Neural cell (in vitro differentiated cells): ENCODE measurements around the gene TIMM22. TPM values are rescaled to one million over a fixed set of nuclear protein-coding genes. Genes with fewer than 3 reads are reported as not detected.

ENCODE experiments used
- H2AFZ ChIP-seq: fragments of 200-600, 300-800 bp; sonication (generic), shearing (Covaris generic); 2 replicates; pipeline ENCODE4 v1.6.0; 2014; ENCODE audit warnings: low read depth, mild to moderate bottlenecking, antibody characterized with exemption, low read length, moderate library complexity
- H3F3A ChIP-seq: fragments of 200-600 bp; shearing (Covaris generic); 2 replicates; pipeline ENCODE4 v1.6.1; 2016; ENCODE audit warnings: mild to moderate bottlenecking, moderate library complexity, mixed read lengths, antibody characterized with exemption, low read length; ENCODE audit not compliant: insufficient read depth, poor library complexity, severe bottlenecking
- H3K27ac ChIP-seq: fragments of 200-600, 300-800 bp; sonication (generic), shearing (Covaris generic); 2 replicates; pipeline ENCODE4 v1.5.1; 2014; ENCODE audit warnings: mild to moderate bottlenecking, low read length, moderate library complexity
- H3K27me3 ChIP-seq: fragments of 300-800, 200-600 bp; sonication (generic), shearing (Covaris generic); 2 replicates; pipeline ENCODE4 v1.6.0; 2014; ENCODE audit warnings: mild to moderate bottlenecking, low read depth, low read length, moderate library complexity; ENCODE audit not compliant: insufficient read depth
- H3K36me3 ChIP-seq: fragments of 300-800, 200-600 bp; sonication (generic), shearing (Covaris generic); 2 replicates; pipeline ENCODE4 v1.5.1; 2014; ENCODE audit warnings: mild to moderate bottlenecking, antibody characterized with exemption, low read length, moderate library complexity; ENCODE audit not compliant: insufficient read depth
- H3K4me2 ChIP-seq: fragments of 300-800, 200-600 bp; sonication (generic), shearing (Covaris generic); 2 replicates; pipeline ENCODE4 v1.6.0; 2014; ENCODE audit warnings: mild to moderate bottlenecking, low read length
- H3K4me3 ChIP-seq: fragments of 300-800, 200-600 bp; sonication (generic), shearing (Covaris generic); 2 replicates; pipeline ENCODE4 v1.5.1; 2014; ENCODE audit warnings: mild to moderate bottlenecking, low read length, moderate library complexity
- H3K79me2 ChIP-seq: fragments of 200-600 bp; shearing (Covaris generic); replicated peaks from 2 replicates; pipeline ENCODE4 v1.6.0; 2014; ENCODE audit warnings: mild to moderate bottlenecking, low read length, moderate library complexity; ENCODE audit not compliant: insufficient read depth
- H3K9ac ChIP-seq: fragments of 300-800, 200-600 bp; sonication (generic), shearing (Covaris generic); 2 replicates; pipeline ENCODE4 v1.6.1; 2016; ENCODE audit warnings: mild to moderate bottlenecking, low read length, mixed read lengths
- H3K9me2 ChIP-seq: fragments of 200-600 bp; shearing (Covaris generic); 2 replicates; pipeline ENCODE4 v1.6.1; 2016; ENCODE audit warnings: mild to moderate bottlenecking, low read length, mixed read lengths; ENCODE audit not compliant: insufficient read depth
- H3K9me3 ChIP-seq: fragments of 200-600, 300-800 bp; sonication (generic), shearing (Covaris generic); 2 replicates; pipeline ENCODE4 v1.6.1; 2016; ENCODE audit warnings: mild to moderate bottlenecking, mixed run types, low read length, moderate library complexity, mixed read lengths
- H4K20me1 ChIP-seq: fragments of 200-600 bp; shearing (Covaris generic); 2 replicates; pipeline ENCODE4 v1.6.1; 2016; ENCODE audit warnings: mild to moderate bottlenecking, mixed run types; ENCODE audit not compliant: insufficient read depth
- CTCF ChIP-seq: fragments of 450-650 bp; IDR thresholded peaks from 2 replicates; pipeline ENCODE4 v1.5.1; 2014; ENCODE audit warnings: antibody characterized with exemption, mild to moderate bottlenecking, moderate library complexity; ENCODE audit not compliant: poor library complexity, severe bottlenecking
- EP300 ChIP-seq: fragments of 450-650 bp; conservative IDR thresholded peaks from 2 replicates; pipeline ENCODE4 v1.6.1; 2014; ENCODE audit warnings: antibody characterized with exemption, mild to moderate bottlenecking, moderate library complexity; ENCODE audit not compliant: poor library complexity, severe bottlenecking
- EZH2 ChIP-seq: fragments of 200-600, 300-800 bp; shearing (Covaris generic), sonication (generic); IDR thresholded peaks from 2 replicates; pipeline ENCODE4 v1.6.1; 2014; ENCODE audit warnings: antibody characterized with exemption, low read length, borderline replicate concordance, mild to moderate bottlenecking; ENCODE audit not compliant: insufficient read depth, poor library complexity, severe bottlenecking
- MXI1 ChIP-seq: fragments of 450-650 bp; conservative IDR thresholded peaks from 2 replicates; pipeline ENCODE4 v1.6.1; 2014; ENCODE audit warnings: antibody characterized with exemption, mild to moderate bottlenecking; ENCODE audit not compliant: poor library complexity, severe bottlenecking
- POLR2AphosphoS5 ChIP-seq: IDR thresholded peaks from 2 replicates; pipeline ENCODE4 v1.6.1; 2012
- RAD21 ChIP-seq: fragments of 450-650 bp; conservative IDR thresholded peaks from 2 replicates; pipeline ENCODE4 v1.6.1; 2014; ENCODE audit warnings: antibody characterized with exemption, mild to moderate bottlenecking, moderate library complexity
- REST ChIP-seq: IDR thresholded peaks from 2 replicates; pipeline ENCODE4 v1.6.1; 2012; ENCODE audit warnings: borderline replicate concordance
- SMC3 ChIP-seq: fragments of 450-650 bp; conservative IDR thresholded peaks from 2 replicates; pipeline ENCODE4 v1.6.1; 2014; ENCODE audit warnings: antibody characterized with exemption, mild to moderate bottlenecking, moderate library complexity; ENCODE audit not compliant: poor library complexity
- TAF1 ChIP-seq: IDR thresholded peaks from 2 replicates; pipeline ENCODE4 v1.6.1; 2012; ENCODE audit warnings: low read depth
- polyA plus RNA-seq: library from polyadenylated mRNA; depleted of rRNA; stranded (reverse); fragments of >200 nt; gene quantifications from 2 replicates; pipeline ENCODE4 v1.2.3, GENCODE V29; 2014

The TIMM22 gene
- polyA plus RNA-seq, 1 donor from 2014 or later: 16.7 TPM

GRCh38 chr17:1038459-1039122, 41.7 kb downstream of the TIMM22 start:
- no peak for TF ChIP-seq SMC3

GRCh38 chr17:1039123-1039507, 42.2 kb downstream of the TIMM22 start:
- Histone ChIP-seq H3K9me3 (no peaks in the 10 kb centered on the region), H3F3A (no peaks in the 10 kb centered on the region), H3K79me2 (no peaks in the 10 kb centered on the region), H3K36me3 (peaks cover 5% of the 10 kb centered on the region), H4K20me1 (no peaks in the 10 kb centered on the region), H3K9me2 (no peaks in the 10 kb centered on the region), H3K4me3 (no peak overlapping the region), H3K9ac (no peak overlapping the region), H3K27ac (no peak overlapping the region), H3K4me2 (no peak overlapping the region), H3K27me3 (no peaks in the 10 kb centered on the region), H2AFZ (no peak overlapping the region)
- TF ChIP-seq SMC3 (no peak), POLR2AphosphoS5 (no peak), CTCF (no peak), EZH2 (no peak), RAD21 (no peak), TAF1 (no peak), MXI1 (no peak), EP300 (no peak), REST (no peak)

More at GRCh38 chr17:1038459-1039122, 41.7 kb downstream of the TIMM22 start:
- Histone ChIP-seq H3K27me3 (no peaks in the 10 kb centered on the region), H3K9ac (no peak overlapping the region), H3F3A (no peaks in the 10 kb centered on the region), H3K4me3 (no peak overlapping the region), H3K36me3 (peaks cover 5% of the 10 kb centered on the region), H3K4me2 (no peak overlapping the region), H4K20me1 (no peaks in the 10 kb centered on the region), H3K27ac (no peak overlapping the region), H3K79me2 (no peaks in the 10 kb centered on the region), H3K9me3 (no peaks in the 10 kb centered on the region), H2AFZ (no peak overlapping the region), H3K9me2 (no peaks in the 10 kb centered on the region)
